NCI-H1105 treated with DMSO at 0.1 percent for 48 hours (cell line): ENCODE measurements around the gene TAGLN3.

Experiments used
- DNase-seq: peaks from one replicate; lab custom pipeline; 2025; lab: John Stamatoyannopoulos, UW

The TAGLN3 gene

DNA sequence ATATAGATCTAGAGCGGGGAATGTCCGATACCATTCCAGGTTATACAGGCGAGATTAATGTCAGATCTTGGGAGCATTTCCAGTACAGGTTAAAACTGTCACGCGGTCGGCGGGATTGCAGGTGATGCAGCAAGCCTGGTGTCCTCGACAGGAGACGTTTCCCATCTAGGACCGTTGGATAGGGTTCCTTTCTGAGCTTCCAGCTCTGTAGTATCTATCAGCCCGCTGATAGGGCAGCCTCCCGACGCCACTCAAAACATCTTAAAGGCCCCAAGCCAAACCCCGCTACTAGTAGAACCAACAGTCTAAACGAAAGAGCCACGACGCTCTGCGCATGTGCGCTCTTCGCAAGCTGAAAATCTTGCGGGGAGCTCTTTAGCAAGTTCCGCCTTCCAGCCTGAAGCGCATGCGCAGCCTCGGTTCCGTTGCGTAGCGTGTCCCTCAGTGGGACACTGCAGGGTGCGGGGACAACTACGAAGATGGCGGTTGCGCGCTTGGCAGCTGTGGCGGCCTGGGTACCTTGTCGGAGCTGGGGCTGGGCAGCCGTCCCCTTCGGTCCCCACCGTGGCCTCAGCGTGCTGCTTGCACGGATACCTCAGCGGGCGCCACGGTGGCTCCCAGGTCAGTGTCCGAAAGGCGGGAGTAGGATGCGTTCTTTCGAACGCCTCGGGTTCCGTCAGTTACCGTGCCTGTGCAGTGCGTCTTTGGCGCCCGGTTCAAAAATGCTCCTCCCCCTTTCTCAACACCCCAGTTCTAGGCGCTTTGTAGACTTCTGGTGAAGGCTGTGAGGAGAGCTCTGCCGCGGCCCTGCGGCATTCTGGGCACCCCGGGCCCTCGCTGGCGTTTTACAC, 19.9 kb upstream of the TAGLN3 start, which contains the start of gene ABHD10:
TSS of gene ABHD10 (plus strand) at position 444 of the 851 bp plus-strand sequence. CDS start at position 480, 36 bp downstream.
- DNase-seq = peak; percentile 95

GRCh38 chr3:111979434-111980038, 19.2 kb upstream of the TAGLN3 start:
- peak; percentile 42 for DNase-seq

GRCh38 chr3:111980716-111981456, 17.8 kb upstream of the TAGLN3 start:
- DNase-seq = no peak

DNA sequence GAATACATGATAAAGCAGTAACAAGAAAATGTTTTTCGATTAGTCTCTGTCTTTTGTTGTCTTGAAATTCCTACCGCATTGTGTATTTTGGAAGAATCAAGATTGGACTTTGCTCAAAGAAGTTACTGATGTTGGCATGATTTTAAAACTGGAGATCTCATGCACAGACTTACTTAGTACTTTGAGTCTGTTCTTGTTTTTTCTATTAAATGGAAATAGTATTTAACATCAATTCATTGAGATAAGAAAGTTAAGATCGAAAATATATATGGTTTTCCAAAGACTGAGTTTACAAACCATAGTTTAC, 17.3 kb upstream of the TAGLN3 start:
- no peak for DNase-seq

- no peak for DNase-seq
These were observed 14.0 kb upstream of the TAGLN3 start for GRCh38 chr3:111984636-111985298.

GRCh38 chr3:111986800-111987199, 11.9 kb upstream of the TAGLN3 start:
- DNase-seq = no peak

DNA sequence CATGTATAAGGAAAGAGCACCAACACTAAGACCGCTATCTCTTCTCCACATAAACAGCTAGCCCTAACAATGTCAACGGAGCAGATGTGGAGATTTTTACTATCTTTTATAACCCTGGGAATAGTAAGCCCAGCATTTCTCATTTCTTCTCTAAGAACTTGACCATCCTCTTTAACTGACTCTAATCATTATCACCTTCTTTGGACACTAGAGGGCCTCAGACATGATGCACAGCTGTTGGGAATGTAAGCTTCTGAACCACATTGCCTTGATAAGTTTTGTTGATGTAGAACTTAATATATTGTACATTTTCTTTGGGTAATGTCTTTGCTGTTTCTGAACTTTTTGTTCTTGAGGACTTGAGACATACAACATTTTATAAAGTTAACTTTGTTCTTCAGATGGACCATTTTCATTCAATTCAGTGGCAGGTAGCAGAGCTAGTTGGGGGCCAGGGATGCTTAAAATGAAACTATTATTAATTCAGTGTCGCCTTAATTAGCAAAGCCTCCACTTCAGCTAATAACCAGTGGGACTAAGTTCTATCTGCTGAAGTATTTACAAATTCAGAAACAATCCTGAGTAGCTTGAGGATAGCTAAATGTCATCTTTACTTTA, 9.6 kb upstream of the TAGLN3 start:
- peak; percentile 75 for DNase-seq

DNA sequence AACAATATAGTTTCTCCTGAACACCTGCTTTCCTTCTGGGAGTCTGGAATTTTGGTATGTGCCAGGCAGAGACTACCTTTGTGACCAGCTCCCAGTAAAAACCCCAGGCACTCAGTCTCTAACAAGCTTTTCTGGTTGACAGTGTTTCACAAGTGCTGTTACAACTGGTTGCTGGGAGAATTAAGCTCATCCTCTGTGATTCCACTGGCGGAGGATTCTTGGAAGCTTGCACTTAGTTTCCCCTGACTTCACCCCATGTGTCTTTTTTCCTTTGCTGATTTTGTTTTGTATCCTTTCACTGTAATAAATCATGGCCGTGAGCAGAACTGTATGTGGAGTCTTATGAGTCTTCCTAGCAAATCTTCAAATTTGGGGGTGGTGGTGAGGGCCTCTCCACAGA, 5.7 kb upstream of the TAGLN3 start:
- DNase-seq = no peak

GRCh38 chr3:111999484-112000324, 982 bp downstream of the TAGLN3 start:
- peak; percentile 65 for DNase-seq

- no peak for DNase-seq
These were observed 1.6 kb downstream of the TAGLN3 start for GRCh38 chr3:112000367-112000771.

GRCh38 chr3:112000966-112001365, 2.2 kb downstream of the TAGLN3 start:
- no peak for DNase-seq

DNA sequence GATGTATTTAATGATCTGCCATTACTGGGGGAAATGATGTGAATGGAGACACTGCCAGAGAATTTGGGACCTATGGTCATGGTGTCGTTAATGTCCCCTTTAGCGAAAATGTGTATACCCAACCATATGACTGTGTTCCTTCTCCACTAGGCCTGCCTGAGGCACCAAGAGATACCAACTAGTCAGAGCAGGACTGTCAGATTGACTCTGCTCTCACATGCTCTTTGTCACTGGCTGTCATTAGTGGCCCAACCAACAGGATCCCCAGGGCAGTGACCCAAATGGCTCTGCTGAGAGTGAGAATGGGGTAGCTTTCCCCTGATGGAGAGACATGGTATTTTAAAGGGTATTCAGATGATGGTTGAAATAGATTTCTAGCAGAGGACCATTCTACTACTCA, 2.8 kb downstream of the TAGLN3 start:
- DNase-seq = no peak

- DNase-seq = no peak
These were observed 3.6 kb downstream of the TAGLN3 start for GRCh38 chr3:112002096-112002971.

DNA sequence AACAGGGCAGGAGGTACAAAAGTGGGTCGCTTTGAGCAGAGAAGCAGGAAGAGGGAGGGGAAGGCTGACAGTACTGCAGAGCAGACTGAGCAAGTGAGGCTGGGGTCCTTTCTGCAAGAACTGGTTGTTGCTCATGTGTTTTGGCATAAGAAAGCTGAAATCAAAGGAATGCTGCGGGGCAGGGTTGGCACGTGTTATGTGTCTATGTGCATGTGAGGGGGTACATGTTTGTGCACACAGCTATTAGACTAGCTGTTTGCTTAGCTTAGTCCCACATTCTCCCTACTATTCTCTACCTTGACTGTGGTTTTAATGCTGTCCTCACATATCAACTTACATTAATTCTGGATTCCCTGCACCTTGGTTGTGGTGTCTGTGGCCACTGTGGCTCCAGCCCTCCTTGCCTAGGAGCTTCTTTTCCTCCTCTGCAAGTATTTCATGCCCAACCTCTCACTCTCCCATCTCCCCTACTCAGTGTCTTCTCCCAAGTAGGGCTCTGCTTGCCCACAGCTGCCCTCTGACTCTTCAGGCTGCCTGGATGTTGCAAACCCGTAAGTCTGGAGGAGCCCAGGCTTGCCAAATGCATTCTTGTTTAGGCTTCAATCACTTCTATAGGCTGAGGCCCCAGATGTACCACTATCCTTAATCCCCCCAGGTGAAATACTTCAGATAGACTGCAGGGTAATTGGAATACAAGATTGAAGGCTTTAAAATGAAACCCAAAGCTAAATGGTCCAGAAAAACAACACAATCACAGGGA, 4.8 kb downstream of the TAGLN3 start:
- DNase-seq = no peak

GRCh38 chr3:112004187-112004586, 5.5 kb downstream of the TAGLN3 start:
- no peak for DNase-seq

- DNase-seq = no peak
These were observed 5.9 kb downstream of the TAGLN3 start for GRCh38 chr3:112004669-112005068.

- no peak for DNase-seq
These were observed 6.5 kb downstream of the TAGLN3 start for GRCh38 chr3:112005091-112005672.

- DNase-seq = peak; percentile 23
These were observed 8.9 kb downstream of the TAGLN3 start for GRCh38 chr3:112007633-112008032.

GRCh38 chr3:112009670-112010069, 10.9 kb downstream of the TAGLN3 start:
- DNase-seq = no peak
